SK-N-SH (cell line): ENCODE results near the gene TGFA. TPM values are rescaled to one million over a fixed set of nuclear protein-coding genes. Genes with fewer than 3 reads are reported as not detected.

ENCODE experiments used
- CTCF ChIA-PET: fragments of 300-600, 350-600 bp; formaldehyde crosslinking; extraction: SDS; loops from one replicate; lab custom pipeline; 2021; lab: Yijun Ruan, JAX
- POLR2A ChIA-PET: fragments of 350-600 bp; sonication (Branson Sonifier 250); formaldehyde crosslinking; extraction: SDS; loops from one replicate; lab custom pipeline; 2020; ENCODE audit warnings: antibody characterized with exemption, inconsistent platforms; lab: Yijun Ruan, JAX
- DNase-seq: peaks from one replicate; pipeline ENCODE4 v3.0.0; 2012
- H2AFZ ChIP-seq: fragments of 200-600 bp; sonication (generic); 2 replicates; pipeline ENCODE4 v1.8.1; 2016; ENCODE audit warnings: antibody characterized with exemption, mild to moderate bottlenecking, low read depth
- H3F3A ChIP-seq: fragments of 200-600 bp; sonication (generic); replicated peaks from 2 replicates; pipeline ENCODE3; 2016; ENCODE audit warnings: antibody characterized with exemption, mild to moderate bottlenecking; ENCODE audit not compliant: insufficient read depth
- H3K27ac ChIP-seq, 2 experiments: fragments of 200-500 bp in 1 of 2; fragments of 200-600 bp in 1 of 2; sonication (Bioruptor generic) in 1 of 2; sonication (generic), shearing (Covaris generic) in 1 of 2; 2 replicates each; pipeline versions ENCODE4 v1.5.1 to v1.6.1; 2014 to 2016; ENCODE audit warnings: low read depth in 2 of 2, inconsistent platforms in 1 of 2, low read length in 1 of 2, mild to moderate bottlenecking in 1 of 2, mixed read lengths in 1 of 2
- H3K27me3 ChIP-seq: fragments of 200-600 bp; sonication (generic), shearing (Covaris generic); 2 replicates; pipeline ENCODE4 v1.6.1; 2016; ENCODE audit warnings: mixed run types; ENCODE audit not compliant: insufficient read depth
- H3K36me3 ChIP-seq, 2 experiments: fragments of 200-500 bp in 1 of 2; fragments of 200-600 bp in 1 of 2; sonication (Bioruptor generic) in 1 of 2; sonication (generic) in 1 of 2; replicated peaks in 1 of 2; 2 replicates each; pipeline versions ENCODE3 to v1.5.1; 2014 to 2016; ENCODE audit warnings: low read length in 1 of 2, mild to moderate bottlenecking in 1 of 2; ENCODE audit not compliant: insufficient read depth in 2 of 2, control insufficient read depth in 1 of 2
- H3K4me1 ChIP-seq, 2 experiments: fragments of 200-500 bp in 1 of 2; fragments of 200-600 bp in 1 of 2; sonication (Bioruptor generic) in 1 of 2; sonication (generic), shearing (Covaris generic) in 1 of 2; 2 replicates each; pipeline versions ENCODE4 v1.5.1 to v1.6.1; 2014 to 2016; ENCODE audit warnings: low read depth in 1 of 2, low read length in 1 of 2, mixed run types in 1 of 2; ENCODE audit not compliant: insufficient read depth in 2 of 2, control insufficient read depth in 1 of 2
- H3K4me2 ChIP-seq: fragments of 200-600 bp; sonication (generic), shearing (Covaris generic); 2 replicates; pipeline ENCODE4 v1.6.1; 2017; ENCODE audit warnings: mixed run types
- H3K4me3 ChIP-seq, 2 experiments: fragments of 200-500 bp in 1 of 2; fragments of 200-600 bp in 1 of 2; sonication (Bioruptor generic) in 1 of 2; sonication (generic), shearing (Covaris generic) in 1 of 2; 2 replicates each; pipeline versions ENCODE4 v1.5.1 to v1.8.1; 2014 to 2016; ENCODE audit warnings: low read depth in 2 of 2, inconsistent platforms in 1 of 2, low read length in 1 of 2, mild to moderate bottlenecking in 1 of 2, mixed read lengths in 1 of 2, moderate library complexity in 1 of 2
- H3K79me2 ChIP-seq: fragments of 200-600 bp; sonication (generic); 2 replicates; pipeline ENCODE4 v1.8.1; 2017; ENCODE audit warnings: mild to moderate bottlenecking; ENCODE audit not compliant: insufficient read depth
- H3K9ac ChIP-seq: fragments of 200-600 bp; sonication (generic); 2 replicates; pipeline ENCODE4 v1.6.1; 2017; ENCODE audit warnings: mixed run types
- H3K9me2 ChIP-seq: fragments of 200-600 bp; sonication (generic); 2 replicates; pipeline ENCODE4 v1.6.1; 2017; ENCODE audit warnings: mixed run types
- H3K9me3 ChIP-seq: fragments of 200-600 bp; sonication (generic); 2 replicates; pipeline ENCODE4 v1.6.1; 2017; ENCODE audit warnings: mixed run types, mild to moderate bottlenecking, moderate library complexity
- H4K20me1 ChIP-seq: fragments of 200-600 bp; sonication (generic); 2 replicates; pipeline ENCODE4 v1.6.1; 2017; ENCODE audit warnings: mild to moderate bottlenecking, mixed run types; ENCODE audit not compliant: insufficient read depth
- CHD2 ChIP-seq: fragments of 150-350 bp; IDR thresholded peaks from 2 replicates; pipeline ENCODE4 v1.6.1; 2018; ENCODE audit warnings: low read length; ENCODE audit not compliant: partially characterized antibody
- CTCF ChIP-seq: fragments of 200-600 bp; sonication (generic); IDR thresholded peaks from 2 replicates; pipeline ENCODE4 v1.6.1; 2017; ENCODE audit warnings: antibody characterized with exemption, mild to moderate bottlenecking, moderate library complexity
- FOSL2 ChIP-seq: IDR thresholded peaks from 2 replicates; pipeline ENCODE4 v1.4.0; 2012; ENCODE audit warnings: low read depth, mild to moderate bottlenecking, moderate library complexity, borderline replicate concordance
- FOXJ3 ChIP-seq: sonication (generic); formaldehyde crosslinking; IDR thresholded peaks from 2 replicates; pipeline ENCODE4 v1.5.1; 2020; ENCODE audit warnings: mild to moderate bottlenecking, missing genetic modification reagents
- FOXM1 ChIP-seq: IDR thresholded peaks from 2 replicates; pipeline ENCODE4 v1.4.0; 2012; ENCODE audit warnings: low read depth, mild to moderate bottlenecking
- GABPA ChIP-seq: IDR thresholded peaks from 2 replicates; pipeline ENCODE4 v1.4.0; 2012; ENCODE audit warnings: low read depth, mild to moderate bottlenecking
- GATA2 ChIP-seq: sonication (generic); formaldehyde crosslinking; IDR thresholded peaks from 2 replicates; pipeline ENCODE4 v1.5.0; 2020; ENCODE audit warnings: mild to moderate bottlenecking, missing genetic modification reagents
- JUND ChIP-seq: IDR thresholded peaks from 2 replicates; pipeline ENCODE4 v1.4.0; 2012
- MAX ChIP-seq: IDR thresholded peaks from 2 replicates; pipeline ENCODE4 v1.4.0; 2012; ENCODE audit warnings: low read depth
- MXI1 ChIP-seq: IDR thresholded peaks from 2 replicates; pipeline ENCODE4 v1.6.1; 2012; ENCODE audit warnings: mild to moderate bottlenecking, low read depth, low read length, improper control_type of control experiment
- NFIC ChIP-seq: IDR thresholded peaks from 2 replicates; pipeline ENCODE4 v1.4.0; 2012; ENCODE audit warnings: borderline replicate concordance
- REST ChIP-seq: IDR thresholded peaks from 2 replicates; pipeline ENCODE4 v1.6.1; 2012; ENCODE audit warnings: mild to moderate bottlenecking, low read depth, low read length, moderate library complexity
- RFX5 ChIP-seq: IDR thresholded peaks from 2 replicates; pipeline ENCODE4 v1.6.1; 2012; ENCODE audit warnings: mild to moderate bottlenecking, improper control_type of control experiment, low read length
- SMC3 ChIP-seq: IDR thresholded peaks from 2 replicates; pipeline ENCODE4 v1.6.1; 2012; ENCODE audit warnings: low read depth, low read length, improper control_type of control experiment
- TAF1 ChIP-seq: IDR thresholded peaks from 2 replicates; pipeline ENCODE4 v1.6.1; 2012; ENCODE audit warnings: low read depth, mild to moderate bottlenecking, low read length, moderate library complexity, borderline replicate concordance
- TCF12 ChIP-seq: IDR thresholded peaks from 2 replicates; pipeline ENCODE4 v1.4.0; 2012
- TEAD4 ChIP-seq: IDR thresholded peaks from 2 replicates; pipeline ENCODE4 v1.4.0; 2012; ENCODE audit warnings: mild to moderate bottlenecking, borderline replicate concordance; ENCODE audit not compliant: insufficient read depth
- USF1 ChIP-seq: IDR thresholded peaks from 2 replicates; pipeline ENCODE4 v1.4.0; 2012; ENCODE audit warnings: low read depth, borderline replicate concordance
- YY1 ChIP-seq: IDR thresholded peaks from 2 replicates; pipeline ENCODE4 v1.4.0; 2012; ENCODE audit warnings: low read depth, mild to moderate bottlenecking
- ZBTB33 ChIP-seq: IDR thresholded peaks from 2 replicates; pipeline ENCODE4 v1.4.0; 2012; ENCODE audit warnings: low read depth, borderline replicate concordance
- WGBS: methylation state at CpG from one replicate; pipeline ENCODE4 v1.1.6; 2017; ENCODE audit warnings: low lambda C conversion rate; 5-methylcytosine and 5-hydroxymethylcytosine counted together
- polyA plus RNA-seq, 3 experiments: library from polyadenylated mRNA; depleted of rRNA; stranded (reverse); fragments of >200 nt; gene quantifications; 2 replicates each; pipeline ENCODE4 v1.2.3, GENCODE V29; 2012

TGFA gene
- polyA plus RNA-seq, 1 of the 3 experiments (the other 2 are of a cell fraction), result not detected

GRCh38 chr2:70510313-70510712, 43.3 kb downstream of the TGFA start:
- Histone ChIP-seq H3F3A (no peaks in the 10 kb centered on the region), H2AFZ (no peak overlapping the region), H3K27ac (no peak overlapping the region), H3K36me3 (no peaks in the 10 kb centered on the region), H3K4me1 (no peaks in the 10 kb centered on the region; a peak in 1 of 4 replicates), H3K4me3 (no peak overlapping the region), H3K79me2 (no peaks in the 10 kb centered on the region), H3K9me3 (no peaks in the 10 kb centered on the region), H3K9me2 (no peaks in the 10 kb centered on the region), H4K20me1 (no peaks in the 10 kb centered on the region), H3K4me2 (no peak overlapping the region), H3K9ac (no peak overlapping the region), H3K27me3 (no peaks in the 10 kb centered on the region)
- DNase-seq, result no peak
- WGBS, result 85% methylated on average over 1 of the region's 1 CpG
- no peak for TF ChIP-seq GATA2
- no peak for TF ChIP-seq ZBTB33
- no peak for TF ChIP-seq JUND
- TF ChIP-seq CHD2, result no peak
- no peak for TF ChIP-seq FOXM1
- no peak for TF ChIP-seq NFIC
- no peak for TF ChIP-seq FOXJ3 (CRISPR knock-in tag)
- TF ChIP-seq MXI1, result no peak
- ChIA-PET CTCF (no interaction called here), POLR2A (no interaction called here)

GRCh38 chr2:70509565-70509964, 44.1 kb downstream of the TGFA start:
- no peaks in the 10 kb centered on the region for H3K9me3 ChIP-seq
- ChIA-PET POLR2A (no interaction called here), CTCF (interaction anchor here (1.1 to 1.6 kb wide), 3 partner anchors 10 to 25 kb away, joined by 3 to 4 read pairs (median 3); no protein-coding TSS in a partner anchor)
- no peak overlapping the region for H3K4me3 ChIP-seq
- H3K4me2 ChIP-seq, result no peak overlapping the region
- H3K9me2 ChIP-seq, result no peaks in the 10 kb centered on the region
- no peak for DNase-seq
- H3K36me3 ChIP-seq, result no peaks in the 10 kb centered on the region
- no peaks in the 10 kb centered on the region for H3F3A ChIP-seq
- WGBS, result 27% methylated on average over 3 of the region's 3 CpGs
- no peak overlapping the region for H3K27ac ChIP-seq
- H4K20me1 ChIP-seq, result no peaks in the 10 kb centered on the region
- no peak overlapping the region for H3K9ac ChIP-seq
- H3K27me3 ChIP-seq, result no peaks in the 10 kb centered on the region
- H3K4me1 ChIP-seq, result no peaks in the 10 kb centered on the region; a peak in 1 of 4 replicates
- H3K79me2 ChIP-seq, result no peaks in the 10 kb centered on the region
- no peak overlapping the region for H2AFZ ChIP-seq
- TF ChIP-seq FOSL2 (no peak), TAF1 (no peak), REST (no peak), SMC3 (no peak), GABPA (no peak), MAX (no peak), GATA2 (no peak), TCF12 (no peak), JUND (no peak), YY1 (no peak), USF1 (no peak), CTCF (no peak), MXI1 (no peak), RFX5 (no peak), TEAD4 (no peak)
